MM.1S (cell line): ENCODE results near the gene WFDC11.

Experiments used
- DNase-seq: peaks from one replicate; pipeline ENCODE4 v3.0.0-alpha.2; 2015
- H2AFZ ChIP-seq: fragments of 300-600 bp; sonication (generic); 2 replicates; pipeline ENCODE4 v1.6.0; 2016; ENCODE audit warnings: antibody characterized with exemption, low read length
- H3F3A ChIP-seq: fragments of 300-600 bp; sonication (generic); 2 replicates; pipeline ENCODE4 v1.6.1; 2016; ENCODE audit warnings: mild to moderate bottlenecking, antibody characterized with exemption, low read length, moderate library complexity, mixed read lengths; ENCODE audit not compliant: insufficient read depth
- H3K27ac ChIP-seq: fragments of 300-600 bp; sonication (generic); 2 replicates; pipeline ENCODE4 v1.5.1; 2016; ENCODE audit warnings: mild to moderate bottlenecking, low read length
- H3K27me3 ChIP-seq: fragments of 300-600 bp; sonication (generic); replicated peaks from 2 replicates; pipeline ENCODE4 v1.6.0; 2016; ENCODE audit warnings: low read length; ENCODE audit not compliant: insufficient read depth
- H3K36me3 ChIP-seq: fragments of 300-600 bp; sonication (generic); replicated peaks from 2 replicates; pipeline ENCODE4 v1.6.1; 2016; ENCODE audit warnings: mild to moderate bottlenecking, low read length, mixed read lengths; ENCODE audit not compliant: insufficient read depth
- H3K4me1 ChIP-seq: fragments of 300-600 bp; sonication (generic); 2 replicates; pipeline ENCODE4 v1.6.1; 2016; ENCODE audit warnings: low read length, mixed read lengths
- H3K4me2 ChIP-seq: fragments of 300-600 bp; sonication (generic); 2 replicates; pipeline ENCODE4 v1.6.0; 2016; ENCODE audit warnings: low read depth, low read length
- H3K4me3 ChIP-seq: fragments of 300-600 bp; sonication (generic); 2 replicates; pipeline ENCODE4 v1.5.1; 2016; ENCODE audit warnings: low read length, mixed read lengths
- H3K79me2 ChIP-seq: fragments of 300-600 bp; sonication (generic); 2 replicates; pipeline ENCODE4 v1.6.1; 2016; ENCODE audit warnings: mixed run types, low read length, mixed read lengths
- H3K9ac ChIP-seq: fragments of 300-600 bp; sonication (generic); 2 replicates; pipeline ENCODE4 v1.6.1; 2016; ENCODE audit warnings: low read length, mixed read lengths
- H3K9me2 ChIP-seq: fragments of 300-600 bp; sonication (generic); replicated peaks from 2 replicates; pipeline ENCODE4 v1.6.1; 2016; ENCODE audit warnings: mild to moderate bottlenecking, low read length, mixed read lengths; ENCODE audit not compliant: insufficient read depth
- H3K9me3 ChIP-seq: fragments of 300-600 bp; sonication (generic); replicated peaks from 2 replicates; pipeline ENCODE4 v1.6.1; 2016; ENCODE audit warnings: mild to moderate bottlenecking, low read length, mixed read lengths; ENCODE audit not compliant: insufficient read depth
- H4K20me1 ChIP-seq: fragments of 300-600 bp; sonication (generic); 2 replicates; pipeline ENCODE4 v1.6.1; 2016; ENCODE audit warnings: mild to moderate bottlenecking, low read length, moderate library complexity, mixed read lengths; ENCODE audit not compliant: insufficient read depth
- EZH2 ChIP-seq: fragments of 300-600 bp; sonication (generic); optimal IDR thresholded peaks from 2 replicates; pipeline ENCODE3; 2017; ENCODE audit warnings: low read depth, mild to moderate bottlenecking, antibody characterized with exemption, low read length, mixed read lengths
- EZH2phosphoT487 ChIP-seq: fragments of 300-600 bp; sonication (generic); IDR thresholded peaks from 2 replicates; pipeline ENCODE4 v1.6.1; 2018; ENCODE audit warnings: antibody characterized with exemption, low read length
- TF ChIP-seq, protein P1 (sequence below): fragments of 300-600 bp; sonication (generic); IDR thresholded peaks from 2 replicates; pipeline ENCODE4 v1.5.1; 2016; ENCODE audit warnings: antibody characterized with exemption, low read length, mixed read lengths

WFDC11 gene

GRCh38 chr20:45639687-45640086, 30.4 kb downstream of the WFDC11 start:
- H3F3A ChIP-seq, result no peaks in the 10 kb centered on the region
- no peaks in the 10 kb centered on the region for H3K27me3 ChIP-seq
- no peaks in the 10 kb centered on the region for H3K9me3 ChIP-seq
- H3K4me1 ChIP-seq, result no peaks in the 10 kb centered on the region
- no peak for DNase-seq
- no peaks in the 10 kb centered on the region for H3K79me2 ChIP-seq
- no peak overlapping the region for H3K27ac ChIP-seq
- no peak overlapping the region for H3K4me3 ChIP-seq
- no peak overlapping the region for H2AFZ ChIP-seq
- H3K36me3 ChIP-seq, result no peaks in the 10 kb centered on the region
- no peak for TF ChIP-seq EZH2phosphoT487
- no peaks in the 10 kb centered on the region for H3K9me2 ChIP-seq
- no peak overlapping the region for H3K9ac ChIP-seq
- no peak overlapping the region for H3K4me2 ChIP-seq
- H4K20me1 ChIP-seq, result no peaks in the 10 kb centered on the region

DNA sequence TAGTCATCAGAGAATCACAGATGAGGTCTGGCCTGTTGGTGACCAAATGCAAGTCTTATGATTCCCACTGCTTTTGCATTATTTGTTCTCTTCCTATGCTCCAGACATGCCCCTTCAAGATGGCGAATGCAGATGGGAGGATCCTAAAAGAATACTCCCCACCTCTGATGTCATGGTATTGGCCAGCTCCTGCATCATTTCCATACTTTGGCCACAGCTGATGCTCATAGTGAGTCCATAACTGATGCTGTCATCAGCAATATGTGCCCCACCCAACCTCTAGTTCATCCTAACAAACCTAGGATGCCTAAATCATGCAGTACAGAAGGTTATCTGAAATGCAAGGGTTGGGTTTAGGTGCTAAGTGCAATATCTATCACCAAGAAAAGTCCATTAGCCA, 33.5 kb downstream of the WFDC11 start:
- Histone ChIP-seq H3K4me2 (no peak overlapping the region), H2AFZ (no peak overlapping the region), H4K20me1 (no peaks in the 10 kb centered on the region), H3K27ac (no peak overlapping the region), H3K9ac (no peak overlapping the region), H3K36me3 (no peaks in the 10 kb centered on the region), H3K9me2 (no peaks in the 10 kb centered on the region), H3K27me3 (no peaks in the 10 kb centered on the region), H3K4me3 (no peak overlapping the region), H3F3A (no peaks in the 10 kb centered on the region), H3K79me2 (no peaks in the 10 kb centered on the region), H3K4me1 (no peaks in the 10 kb centered on the region), H3K9me3 (no peaks in the 10 kb centered on the region)
- TF ChIP-seq EZH2phosphoT487, result no peak
- no peak for TF ChIP-seq EZH2
- TF ChIP-seq, protein P1, sequence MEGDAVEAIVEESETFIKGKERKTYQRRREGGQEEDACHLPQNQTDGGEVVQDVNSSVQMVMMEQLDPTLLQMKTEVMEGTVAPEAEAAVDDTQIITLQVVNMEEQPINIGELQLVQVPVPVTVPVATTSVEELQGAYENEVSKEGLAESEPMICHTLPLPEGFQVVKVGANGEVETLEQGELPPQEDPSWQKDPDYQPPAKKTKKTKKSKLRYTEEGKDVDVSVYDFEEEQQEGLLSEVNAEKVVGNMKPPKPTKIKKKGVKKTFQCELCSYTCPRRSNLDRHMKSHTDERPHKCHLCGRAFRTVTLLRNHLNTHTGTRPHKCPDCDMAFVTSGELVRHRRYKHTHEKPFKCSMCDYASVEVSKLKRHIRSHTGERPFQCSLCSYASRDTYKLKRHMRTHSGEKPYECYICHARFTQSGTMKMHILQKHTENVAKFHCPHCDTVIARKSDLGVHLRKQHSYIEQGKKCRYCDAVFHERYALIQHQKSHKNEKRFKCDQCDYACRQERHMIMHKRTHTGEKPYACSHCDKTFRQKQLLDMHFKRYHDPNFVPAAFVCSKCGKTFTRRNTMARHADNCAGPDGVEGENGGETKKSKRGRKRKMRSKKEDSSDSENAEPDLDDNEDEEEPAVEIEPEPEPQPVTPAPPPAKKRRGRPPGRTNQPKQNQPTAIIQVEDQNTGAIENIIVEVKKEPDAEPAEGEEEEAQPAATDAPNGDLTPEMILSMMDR, result no peak
- DNase-seq, result no peak

GRCh38 chr20:45631184-45631583, 38.9 kb downstream of the WFDC11 start, which contains the start of gene WFDC9:
WFDC9 (minus strand) TSS chr20:45631284; CDS start chr20:45610181, 21,103 bp downstream.
- Histone ChIP-seq H4K20me1 (no peaks in the 10 kb centered on the region), H3K9ac (no peak within 1 kb of the TSS), H3K79me2 (no peaks in the 10 kb centered on the region)

DNA sequence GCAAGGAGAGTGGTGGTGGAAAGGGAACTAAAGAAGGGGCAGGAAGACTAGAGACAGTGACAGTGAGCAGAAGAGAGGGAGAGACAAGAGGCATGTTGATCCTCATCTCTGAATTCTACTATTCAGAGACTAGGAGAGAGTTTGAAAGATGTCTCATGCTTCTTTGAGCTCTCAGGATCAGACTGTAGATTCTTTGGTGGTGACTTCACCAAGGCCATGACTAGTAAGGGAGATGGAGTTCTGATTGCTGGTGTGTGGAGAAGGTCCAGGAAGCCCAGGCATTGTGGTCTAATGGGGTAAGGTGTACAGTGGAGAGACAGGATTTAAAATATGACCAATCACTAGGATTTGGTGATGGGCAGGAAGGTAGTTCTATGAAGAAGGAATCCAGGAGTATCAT, 39.7 kb downstream of the WFDC11 start:
- Histone ChIP-seq H4K20me1 (no peaks in the 10 kb centered on the region), H3K9me3 (no peaks in the 10 kb centered on the region), H3K4me1 (no peaks in the 10 kb centered on the region), H3K9ac (no peak overlapping the region), H3K79me2 (no peaks in the 10 kb centered on the region), H3K36me3 (no peaks in the 10 kb centered on the region), H3K4me2 (no peak overlapping the region), H3K27ac (no peak overlapping the region), H3K4me3 (no peak overlapping the region), H3F3A (no peaks in the 10 kb centered on the region), H2AFZ (no peak overlapping the region), H3K27me3 (no peaks in the 10 kb centered on the region), H3K9me2 (no peaks in the 10 kb centered on the region)
- TF ChIP-seq, protein P1, result no peak
- no peak for TF ChIP-seq EZH2
- TF ChIP-seq EZH2phosphoT487, result no peak
- no peak for DNase-seq

More at GRCh38 chr20:45631184-45631583, 38.9 kb downstream of the WFDC11 start, which contains the start of gene WFDC9:
- TF ChIP-seq, protein P1, result no peak
- TF ChIP-seq EZH2phosphoT487 (no peak), EZH2 (no peak)
- H3K27ac ChIP-seq, result no peak within 1 kb of the TSS
- no peaks in the 10 kb centered on the region for H3K9me2 ChIP-seq
- no peaks in the 10 kb centered on the region for H3K27me3 ChIP-seq
- DNase-seq, result no peak
- H3K4me1 ChIP-seq, result no peaks in the 10 kb centered on the region
- no peak within 1 kb of the TSS for H3K4me2 ChIP-seq
- no peaks in the 10 kb centered on the region for H3F3A ChIP-seq
- no peaks in the 10 kb centered on the region for H3K9me3 ChIP-seq
- H3K36me3 ChIP-seq, result no peaks in the 10 kb centered on the region
- H2AFZ ChIP-seq, result no peak within 1 kb of the TSS
- H3K4me3 ChIP-seq, result no peak within 1 kb of the TSS
